Amygdala (tissue), 56 donors: ENCODE data around the gene TMEM239.
"Not testable (repeated sequence)": the region's sequence is repeated elsewhere in the genome, so short reads cannot be mapped to it uniquely, and the experiment has no call there.

Experiments
- DNase-seq, 56 donors: peaks; one replicate each; lab custom pipeline; 2025; lab: John Stamatoyannopoulos, UW

The TMEM239 gene

GRCh38 chr20:2817891-2818595, 1.9 kb downstream of the TMEM239 start:
- no peak for DNase-seq

DNA sequence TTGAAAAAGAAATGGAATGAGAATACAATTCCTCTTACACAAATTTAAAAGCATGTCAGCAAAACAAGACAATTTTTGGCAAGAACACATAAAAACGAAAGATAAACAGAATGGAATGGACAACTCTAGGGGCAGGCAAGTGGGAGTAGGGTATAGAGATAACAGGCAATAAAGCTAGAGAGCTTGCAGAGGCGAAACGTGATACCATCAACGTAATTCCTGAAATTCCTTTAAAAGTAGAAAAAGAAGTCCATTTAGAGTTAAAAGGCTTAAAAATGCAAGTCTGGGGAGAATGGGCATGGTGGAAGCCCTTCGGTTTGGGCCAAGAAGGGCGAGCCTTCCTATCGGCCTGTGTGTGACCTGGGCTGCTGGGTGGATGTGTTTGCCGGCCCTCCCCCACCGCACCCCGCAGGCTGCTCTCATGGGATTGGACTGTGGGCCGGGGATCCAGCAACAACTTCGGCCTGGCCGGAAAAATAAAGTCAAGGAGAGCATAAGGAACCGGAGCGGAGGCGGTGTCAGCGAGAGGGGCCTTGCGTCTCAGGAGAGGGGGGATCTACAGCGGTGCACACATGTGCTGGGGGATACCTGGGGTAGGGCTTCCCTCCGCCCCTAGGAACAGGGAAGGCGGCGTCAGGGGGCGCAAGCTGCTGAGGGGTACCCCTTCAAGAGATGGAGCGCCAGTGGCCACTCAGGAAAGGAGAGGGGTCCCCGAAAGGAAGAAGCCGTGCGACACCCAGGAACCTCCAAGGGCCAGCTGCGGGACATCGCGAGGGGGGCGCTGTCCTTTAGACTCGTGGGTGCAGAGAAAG, 4.1 kb downstream of the TMEM239 start:
- no peak for DNase-seq

DNA sequence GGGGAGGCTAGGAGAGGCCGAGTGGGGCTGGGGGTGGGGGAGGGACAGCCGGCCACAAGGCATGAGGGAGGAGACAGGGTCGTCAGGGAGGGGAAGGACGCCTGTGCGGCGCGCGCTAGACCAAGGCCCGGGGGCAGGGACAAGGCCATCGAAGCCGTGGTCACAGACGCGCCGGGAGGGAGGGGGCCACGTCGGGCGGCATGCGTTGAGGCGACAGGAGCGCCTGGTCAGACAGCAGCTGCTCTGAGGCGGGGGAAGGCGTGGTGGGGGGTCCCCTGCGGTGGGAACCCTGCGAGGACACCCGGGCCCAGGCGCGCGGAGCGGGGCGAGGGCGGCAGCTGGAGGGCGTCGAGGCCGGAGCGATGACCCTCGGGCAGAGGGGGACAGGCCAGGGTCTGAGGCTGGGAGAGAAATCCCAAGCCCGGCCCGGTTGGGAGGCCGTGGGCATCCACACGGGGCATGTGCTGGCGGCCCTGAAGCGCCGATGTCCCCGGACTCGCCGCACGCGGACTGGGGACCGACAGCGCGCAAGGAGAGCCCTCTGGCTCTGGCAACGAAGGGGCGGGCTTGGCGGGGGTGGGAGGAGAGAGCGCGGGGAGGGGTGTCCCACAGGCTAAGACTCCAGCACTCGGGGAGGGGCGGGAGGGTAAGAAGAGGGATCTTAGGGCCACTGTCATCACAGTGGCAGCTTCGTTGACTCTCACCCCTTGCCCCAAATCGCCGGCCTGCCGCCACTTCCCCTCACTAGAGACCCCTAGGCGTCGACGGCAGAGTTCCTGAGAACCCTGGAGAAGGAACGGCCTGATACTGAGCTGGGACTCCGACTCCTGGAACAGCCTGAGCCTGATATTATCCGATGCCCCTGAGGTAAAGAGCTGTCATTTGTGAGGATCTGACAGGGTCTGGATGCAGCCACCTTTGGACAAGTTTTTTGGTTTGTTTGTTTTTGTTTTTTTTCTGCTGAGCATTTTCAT, 5.0 kb downstream of the TMEM239 start:
- DNase-seq: no peak

GRCh38 chr20:2822073-2822472, 5.9 kb downstream of the TMEM239 start:
- no peak for DNase-seq

DNA sequence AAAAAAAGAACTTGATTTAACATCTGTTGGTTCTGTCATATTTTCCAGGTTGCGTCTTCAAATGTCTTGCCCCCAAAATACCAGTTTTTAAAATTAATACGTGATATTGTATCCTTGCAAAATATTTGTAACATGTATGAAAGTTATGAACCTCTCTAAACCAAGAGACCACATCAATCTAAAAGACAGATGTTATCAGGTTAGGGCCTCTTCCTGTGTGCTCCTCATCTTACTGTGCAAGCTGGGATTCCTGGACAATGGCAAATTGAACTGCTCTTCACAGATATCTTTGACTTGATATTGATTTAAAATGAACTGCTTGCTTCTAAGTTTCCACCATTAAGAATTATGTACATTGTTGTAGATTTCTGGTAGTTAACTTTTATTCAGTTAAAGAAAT, 9.6 kb downstream of the TMEM239 start:
- no peak for DNase-seq

- DNase-seq: no peak
These were observed 10.5 kb downstream of the TMEM239 start for GRCh38 chr20:2826655-2827054.

GRCh38 chr20:2829376-2829775, 13.2 kb downstream of the TMEM239 start:
- DNase-seq: no peak

DNA sequence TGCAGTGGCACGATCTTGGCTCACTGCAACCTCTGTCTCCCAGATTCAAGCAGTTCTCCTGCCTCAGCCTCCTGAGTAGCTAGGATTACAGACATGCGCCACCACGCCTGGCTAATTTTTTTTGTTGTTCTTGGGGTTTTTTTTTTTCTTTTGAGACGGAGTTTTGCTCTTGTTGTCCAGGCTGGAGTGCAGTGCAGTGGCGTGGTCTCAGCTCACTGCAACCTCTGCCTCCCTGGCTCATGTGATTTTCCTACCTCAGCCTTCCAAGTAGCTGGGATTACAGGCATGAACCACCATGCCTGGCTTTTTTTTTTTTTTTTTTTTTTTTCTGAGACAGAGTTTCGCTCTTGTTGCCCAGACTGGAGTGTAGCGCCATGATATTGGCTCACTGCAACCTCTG, 15.0 kb downstream of the TMEM239 start:
- not testable (repeated sequence) for DNase-seq

GRCh38 chr20:2833761-2834160, 17.6 kb downstream of the TMEM239 start:
- no peak for DNase-seq

- no peak for DNase-seq
These were observed 18.4 kb downstream of the TMEM239 start for GRCh38 chr20:2834401-2835110.

GRCh38 chr20:2835331-2835796, 19.2 kb downstream of the TMEM239 start:
- no peak for DNase-seq

- DNase-seq: no peak
These were observed 19.9 kb downstream of the TMEM239 start for GRCh38 chr20:2836035-2836434.

GRCh38 chr20:2837221-2837960, 21.2 kb downstream of the TMEM239 start:
- no peak for DNase-seq

DNA sequence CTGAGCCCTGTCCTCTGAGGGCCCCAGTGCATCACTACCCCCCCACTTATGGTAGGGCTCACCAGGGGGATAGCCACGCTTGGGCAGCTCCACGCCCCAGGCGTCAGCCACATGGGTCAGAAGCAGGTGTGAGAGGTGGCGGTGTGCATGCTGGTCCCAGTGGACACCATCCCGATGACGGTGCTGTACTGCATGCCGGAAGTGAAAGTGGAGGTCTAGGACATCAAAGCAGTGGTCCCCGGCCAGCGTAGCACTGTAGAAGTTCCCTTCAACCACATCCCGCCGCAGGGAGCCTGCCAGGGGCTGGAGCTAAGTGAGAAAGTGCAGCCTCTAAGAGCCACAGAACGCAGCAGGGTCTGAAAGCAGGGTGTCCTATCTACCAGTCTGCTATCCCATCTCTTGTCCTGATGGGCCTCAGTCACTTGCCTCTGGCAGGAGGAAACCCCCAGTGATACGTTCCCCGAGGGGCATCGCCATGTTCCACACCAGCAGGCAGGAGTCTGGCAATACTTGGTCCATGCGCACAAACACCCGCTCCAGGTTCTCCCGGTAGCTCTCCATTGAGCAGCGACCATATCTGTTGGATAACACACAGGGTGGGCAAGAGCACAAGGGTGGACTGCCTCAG, 22.1 kb downstream of the TMEM239 start:
- no peak for DNase-seq

- no peak for DNase-seq
These were observed 22.9 kb downstream of the TMEM239 start for GRCh38 chr20:2838847-2839671.

GRCh38 chr20:2839732-2840137, 23.6 kb downstream of the TMEM239 start:
- DNase-seq: peak in 2 of 56 donors; percentile 13 to 21

DNA sequence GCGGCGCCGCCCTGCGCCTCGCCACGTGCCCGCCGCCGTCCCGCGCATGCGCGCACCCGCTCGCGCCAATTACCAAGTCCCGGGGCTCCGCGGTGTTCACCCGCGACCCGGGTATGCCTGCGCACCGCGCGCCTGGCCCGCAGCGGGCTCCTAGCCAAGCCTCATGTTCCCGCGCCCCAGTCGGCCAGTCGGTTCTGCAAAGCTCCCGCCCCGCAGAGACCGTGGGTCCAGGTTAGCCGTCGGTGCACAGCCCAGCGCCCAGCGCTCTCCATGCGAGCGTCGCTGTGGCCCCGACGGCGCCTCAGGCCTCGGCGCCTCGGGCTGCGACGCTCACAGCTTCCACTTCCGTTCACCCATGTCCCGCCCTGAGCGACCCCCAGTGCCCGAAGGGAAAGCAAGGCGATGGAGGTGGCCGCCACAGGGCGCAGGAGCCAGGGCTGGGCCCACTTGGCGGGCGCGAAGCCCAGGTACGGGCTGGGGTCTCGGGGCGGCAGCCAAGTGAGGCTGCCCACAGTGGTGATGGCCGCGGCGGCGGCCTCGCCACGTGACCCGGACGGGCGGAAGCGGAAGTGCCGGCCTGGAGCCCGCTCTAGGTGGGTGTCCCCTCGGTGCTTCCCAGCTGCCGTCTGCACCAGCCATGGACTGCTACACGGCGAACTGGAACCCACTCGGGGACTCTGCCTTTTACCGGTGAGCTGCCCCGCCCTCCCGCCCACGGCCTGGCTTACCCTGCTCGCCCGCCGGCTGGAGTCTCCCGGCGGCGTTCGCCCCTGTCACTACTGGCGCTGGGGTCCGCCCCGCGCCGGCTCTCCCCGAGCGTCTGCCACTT, 24.2 kb downstream of the TMEM239 start, which contains the start of the genes PCED1A and VPS16:
Gene PCED1A, minus strand, starts transcription at position 518 of the 829 bp plus-strand sequence. CDS start 743 bp downstream, outside the sequence.
Gene VPS16, plus strand, starts transcription at position 608 of the 829 bp plus-strand sequence. Its CDS starts 30 bp downstream, at position 638.
- peak; percentile 42 to 93 (median 80) for DNase-seq
